GM12874 (cell line): ENCODE data around the gene CD1E.

Source experiments
- TF ChIP-seq, protein P1 (sequence below): IDR thresholded peaks from 2 replicates; pipeline ENCODE4 v1.5.1; 2011; ENCODE audit warnings: low read depth, mild to moderate bottlenecking, control low read depth, low read length, moderate library complexity; ENCODE audit not compliant: insufficient read depth

CD1E gene

GRCh38 chr1:158400871-158401270 lies 47.2 kb downstream of the CD1E start:
- TF ChIP-seq, protein P1, sequence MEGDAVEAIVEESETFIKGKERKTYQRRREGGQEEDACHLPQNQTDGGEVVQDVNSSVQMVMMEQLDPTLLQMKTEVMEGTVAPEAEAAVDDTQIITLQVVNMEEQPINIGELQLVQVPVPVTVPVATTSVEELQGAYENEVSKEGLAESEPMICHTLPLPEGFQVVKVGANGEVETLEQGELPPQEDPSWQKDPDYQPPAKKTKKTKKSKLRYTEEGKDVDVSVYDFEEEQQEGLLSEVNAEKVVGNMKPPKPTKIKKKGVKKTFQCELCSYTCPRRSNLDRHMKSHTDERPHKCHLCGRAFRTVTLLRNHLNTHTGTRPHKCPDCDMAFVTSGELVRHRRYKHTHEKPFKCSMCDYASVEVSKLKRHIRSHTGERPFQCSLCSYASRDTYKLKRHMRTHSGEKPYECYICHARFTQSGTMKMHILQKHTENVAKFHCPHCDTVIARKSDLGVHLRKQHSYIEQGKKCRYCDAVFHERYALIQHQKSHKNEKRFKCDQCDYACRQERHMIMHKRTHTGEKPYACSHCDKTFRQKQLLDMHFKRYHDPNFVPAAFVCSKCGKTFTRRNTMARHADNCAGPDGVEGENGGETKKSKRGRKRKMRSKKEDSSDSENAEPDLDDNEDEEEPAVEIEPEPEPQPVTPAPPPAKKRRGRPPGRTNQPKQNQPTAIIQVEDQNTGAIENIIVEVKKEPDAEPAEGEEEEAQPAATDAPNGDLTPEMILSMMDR: no peak

- TF ChIP-seq, protein P1: no peak
Measured at GRCh38 chr1:158407092-158407491, 53.4 kb downstream of the CD1E start.
